ENCODE results near the gene PTPRN2.

DNA sequence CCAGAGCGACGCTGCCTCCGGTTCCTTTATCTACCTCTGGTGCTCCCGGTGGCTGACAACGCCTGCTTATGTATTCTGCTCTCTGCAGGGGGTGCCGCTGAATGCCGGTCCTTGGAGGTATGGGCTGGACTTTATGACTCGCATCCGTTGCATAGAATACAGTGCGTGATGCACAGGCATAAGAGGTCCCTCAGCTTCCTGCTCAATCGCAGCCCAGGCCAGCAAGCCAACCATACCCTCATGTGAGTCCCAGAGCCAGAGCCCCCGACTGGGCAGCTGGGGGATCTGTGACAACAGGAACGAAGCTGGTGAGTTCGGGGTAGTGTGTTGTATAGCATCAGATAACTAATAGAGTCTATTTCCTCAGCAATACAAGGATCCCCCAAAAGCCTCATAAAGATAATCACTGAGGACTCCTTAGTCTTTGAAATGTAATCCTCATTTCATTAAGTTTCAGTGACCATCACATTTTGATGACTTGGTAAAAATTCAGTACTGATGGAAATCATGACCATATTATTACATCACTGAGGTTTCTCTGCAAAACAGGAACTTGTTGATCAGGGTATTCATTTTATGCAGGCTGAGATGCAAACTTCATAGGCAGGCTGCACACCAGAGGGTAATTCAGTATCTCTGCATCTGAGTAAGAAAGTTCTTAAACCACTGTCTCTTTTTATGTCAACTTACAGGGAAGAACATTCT is 607.8 kb downstream of the PTPRN2 start:
- TF ChIP-seq, protein P1, sequence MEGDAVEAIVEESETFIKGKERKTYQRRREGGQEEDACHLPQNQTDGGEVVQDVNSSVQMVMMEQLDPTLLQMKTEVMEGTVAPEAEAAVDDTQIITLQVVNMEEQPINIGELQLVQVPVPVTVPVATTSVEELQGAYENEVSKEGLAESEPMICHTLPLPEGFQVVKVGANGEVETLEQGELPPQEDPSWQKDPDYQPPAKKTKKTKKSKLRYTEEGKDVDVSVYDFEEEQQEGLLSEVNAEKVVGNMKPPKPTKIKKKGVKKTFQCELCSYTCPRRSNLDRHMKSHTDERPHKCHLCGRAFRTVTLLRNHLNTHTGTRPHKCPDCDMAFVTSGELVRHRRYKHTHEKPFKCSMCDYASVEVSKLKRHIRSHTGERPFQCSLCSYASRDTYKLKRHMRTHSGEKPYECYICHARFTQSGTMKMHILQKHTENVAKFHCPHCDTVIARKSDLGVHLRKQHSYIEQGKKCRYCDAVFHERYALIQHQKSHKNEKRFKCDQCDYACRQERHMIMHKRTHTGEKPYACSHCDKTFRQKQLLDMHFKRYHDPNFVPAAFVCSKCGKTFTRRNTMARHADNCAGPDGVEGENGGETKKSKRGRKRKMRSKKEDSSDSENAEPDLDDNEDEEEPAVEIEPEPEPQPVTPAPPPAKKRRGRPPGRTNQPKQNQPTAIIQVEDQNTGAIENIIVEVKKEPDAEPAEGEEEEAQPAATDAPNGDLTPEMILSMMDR (conservative IDR thresholded peaks at IDR 0.05 in 1 of 2, IDR thresholded peaks at IDR 0.05 in 1 of 2; ENCODE audit: extremely low read depth in 1 of 2, insufficient read depth in 1 of 2, low read depth in 1 of 2, low read length in 2 of 2): no peak
- no peak for TF ChIP-seq EZH2 (IDR thresholded peaks at IDR 0.05; ENCODE audit: borderline replicate concordance, low read length)

All from mammary epithelial cell (primary cell).